Suprapubic skin (tissue), 4 donors: ENCODE measurements around the gene RNF223. TPM values are rescaled to one million over a fixed set of nuclear protein-coding genes. Genes with fewer than 3 reads are reported as not detected.

Experiments
- DNase-seq, 2 donors: peaks; one replicate each; pipeline ENCODE4 v3.0.0-alpha.2; 2019; ENCODE audit warnings: low spot score in 2 of 2
- H3K27ac ChIP-seq: fragments of 200-600 bp; sonication (generic); one replicate; pipeline ENCODE4 v1.5.1; 2019
- H3K27me3 ChIP-seq: fragments of 200-600 bp; sonication (generic); one replicate; pipeline ENCODE4 v1.5.1; 2019
- H3K36me3 ChIP-seq: fragments of 200-600 bp; sonication (generic); one replicate; pipeline ENCODE4 v1.5.1; 2019
- H3K4me1 ChIP-seq: fragments of 200-600 bp; sonication (generic); one replicate; pipeline ENCODE4 v1.5.1; 2019
- H3K4me3 ChIP-seq: fragments of 200-600 bp; sonication (generic); one replicate; pipeline ENCODE4 v1.5.1; 2019; ENCODE audit warnings: mild to moderate bottlenecking
- H3K9me3 ChIP-seq: fragments of 200-600 bp; sonication (generic); one replicate; pipeline ENCODE4 v1.5.1; 2019
- CTCF ChIP-seq, 2 donors: fragments of 200-600 bp in 1 of 2; fragments of 450-650 bp in 1 of 2; sonication (generic) in 1 of 2; IDR thresholded peaks; one replicate each; pipeline ENCODE4 v1.5.1; 2016 to 2019; ENCODE audit warnings: antibody characterized with exemption in 2 of 2, mild to moderate bottlenecking in 1 of 2, moderate library complexity in 1 of 2
- EP300 ChIP-seq: sonication (generic); formaldehyde crosslinking; IDR thresholded peaks from one replicate; pipeline ENCODE4 v1.6.1; 2017; ENCODE audit warnings: antibody characterized with exemption
- POLR2A ChIP-seq, 2 donors: fragments of 450-650 bp; IDR thresholded peaks; one replicate each; pipeline ENCODE4 v1.6.1; 2017; ENCODE audit warnings: antibody characterized with exemption in 2 of 2, mild to moderate bottlenecking in 2 of 2, moderate library complexity in 2 of 2
- POLR2AphosphoS5 ChIP-seq, 3 donors: sonication (generic); formaldehyde crosslinking; IDR thresholded peaks; one replicate each; pipeline ENCODE4 v1.6.1; 2017; ENCODE audit warnings: antibody characterized with exemption in 3 of 3
- WGBS: methylation state at CpG from one replicate; pipeline ENCODE4 v1.1.5; 2018; 5-methylcytosine and 5-hydroxymethylcytosine counted together
- total RNA-seq, 4 donors: library from RNA; depleted of rRNA; stranded (reverse); fragments of >200 nt; gene quantifications; one replicate each; pipeline ENCODE4 v1.1.0, GENCODE V29; 2016

Gene RNF223
- total RNA-seq, 4 donors from 2014 or later, result 1.8 to 4.9 (median 4.8) TPM

- Histone ChIP-seq H3K9me3 (no peaks in the 10 kb centered on the region), H3K4me1 (no peaks in the 10 kb centered on the region), H3K4me3 (no peak overlapping the region), H3K36me3 (peaks cover 7% of the 10 kb centered on the region), H3K27me3 (no peaks in the 10 kb centered on the region), H3K27ac (no peak overlapping the region)
- TF ChIP-seq POLR2AphosphoS5 (IDR thresholded peaks at IDR 0.05), result no peak
- TF ChIP-seq POLR2A (IDR thresholded peaks at IDR 0.05), result no peak
- TF ChIP-seq EP300, result no peak
- TF ChIP-seq CTCF (IDR thresholded peaks at IDR 0.05), result no peak
- DNase-seq, result peak in 1 of 2 donors; percentile 80
- 91% methylated on average over 39 of the region's 46 CpGs for WGBS
Observed at GRCh38 chr1:1088801-1089680, 14.9 kb upstream of the RNF223 start.

- no peaks in the 10 kb centered on the region for H3K4me1 ChIP-seq
- TF ChIP-seq POLR2AphosphoS5 (IDR thresholded peaks at IDR 0.05) (no peak), CTCF (IDR thresholded peaks at IDR 0.05) (no peak), EP300 (no peak), POLR2A (IDR thresholded peaks at IDR 0.05) (no peak)
- no peak overlapping the region for H3K4me3 ChIP-seq
- H3K36me3 ChIP-seq, result peaks cover 15% of the 10 kb centered on the region
- no peak overlapping the region for H3K27ac ChIP-seq
- no peaks in the 10 kb centered on the region for H3K9me3 ChIP-seq
- 95% methylated on average over 25 of the region's 39 CpGs for WGBS
- H3K27me3 ChIP-seq, result no peaks in the 10 kb centered on the region
- DNase-seq, result no peak
Observed at GRCh38 chr1:1088029-1088800, 14.1 kb upstream of the RNF223 start.

GRCh38 chr1:1087351-1088028 is 13.4 kb upstream of the RNF223 start:
- no peak for TF ChIP-seq CTCF (IDR thresholded peaks at IDR 0.05)
- TF ChIP-seq POLR2A (IDR thresholded peaks at IDR 0.05), result no peak
- no peak for TF ChIP-seq EP300
- no peak for TF ChIP-seq POLR2AphosphoS5 (IDR thresholded peaks at IDR 0.05)
- Histone ChIP-seq H3K9me3 (no peaks in the 10 kb centered on the region), H3K36me3 (peaks cover 21% of the 10 kb centered on the region), H3K27me3 (no peaks in the 10 kb centered on the region), H3K27ac (no peak overlapping the region), H3K4me1 (no peaks in the 10 kb centered on the region), H3K4me3 (no peak overlapping the region)
- 86% methylated on average over 38 of the region's 38 CpGs for WGBS
- DNase-seq, result no peak

- no peak overlapping the region for H3K4me3 ChIP-seq
Observed at GRCh38 chr1:1086911-1087341, 12.8 kb upstream of the RNF223 start.

More at GRCh38 chr1:1086911-1087341, 12.8 kb upstream of the RNF223 start:
- DNase-seq, result no peak
- peaks cover 24% of the 10 kb centered on the region for H3K36me3 ChIP-seq
- H3K27me3 ChIP-seq, result no peaks in the 10 kb centered on the region
- 87% methylated on average over 16 of the region's 17 CpGs for WGBS
- H3K9me3 ChIP-seq, result no peaks in the 10 kb centered on the region
- H3K27ac ChIP-seq, result no peak overlapping the region
- H3K4me1 ChIP-seq, result no peaks in the 10 kb centered on the region
- no peak for TF ChIP-seq EP300
- no peak for TF ChIP-seq POLR2AphosphoS5 (IDR thresholded peaks at IDR 0.05)
- no peak for TF ChIP-seq CTCF (IDR thresholded peaks at IDR 0.05)
- no peak for TF ChIP-seq POLR2A (IDR thresholded peaks at IDR 0.05)
